HEK293 (cell line): ENCODE results near the gene SLC25A1.

Experiments used
- CTCF ChIA-PET: fragments of 350-600 bp; formaldehyde crosslinking; extraction: SDS; loops from one replicate; lab custom pipeline; 2021; ENCODE audit warnings: antibody characterized with exemption; lab: Yijun Ruan, JAX
- POLR2A ChIA-PET: fragments of 300-600 bp; formaldehyde crosslinking; extraction: SDS; loops from one replicate; lab custom pipeline; 2020; ENCODE audit warnings: antibody characterized with exemption, inconsistent platforms; lab: Yijun Ruan, JAX
- H3K27ac ChIP-seq: fragments of 200-500 bp; sonication (Bioruptor generic); 2 replicates; pipeline ENCODE4 v1.5.1; 2014; ENCODE audit warnings: low read depth, low read length, control low read depth, inconsistent platforms; ENCODE audit errors: extremely low read depth
- H3K36me3 ChIP-seq, 2 experiments: fragments of 200-500 bp in 1 of 2; sonication (Bioruptor generic) in 1 of 2; 1 replicate in 1 of 2; 2 replicates in 1 of 2; pipeline ENCODE4 v1.5.1; 2014 to 2017; ENCODE audit warnings: inconsistent platforms in 2 of 2, low read length in 2 of 2; ENCODE audit not compliant: control insufficient read depth in 2 of 2, insufficient read depth in 1 of 2
- H3K4me1 ChIP-seq: fragments of 200-500 bp; sonication (Bioruptor generic); 2 replicates; pipeline ENCODE4 v1.5.1; 2014; ENCODE audit warnings: mild to moderate bottlenecking, low read length, inconsistent platforms; ENCODE audit not compliant: control insufficient read depth, insufficient read depth
- H3K4me3 ChIP-seq: 2 replicates; pipeline ENCODE4 v1.5.1; 2011; ENCODE audit warnings: low read depth, mild to moderate bottlenecking, control low read depth, low read length, moderate library complexity
- H3K9me3 ChIP-seq: fragments of 200-500 bp; sonication (Bioruptor generic); 2 replicates; pipeline ENCODE4 v1.5.1; 2014; ENCODE audit warnings: low read depth, low read length, inconsistent platforms; ENCODE audit not compliant: control insufficient read depth, insufficient read depth
- ATF2 ChIP-seq: fragments of 450-650 bp; formaldehyde crosslinking; IDR thresholded peaks from 2 replicates; pipeline ENCODE4 v1.5.1; 2016; ENCODE audit warnings: missing biosample characterization, missing genetic modification characterization, low read depth
- ELK4 ChIP-seq: IDR thresholded peaks from 2 replicates; pipeline ENCODE4 v1.6.1; 2011; ENCODE audit warnings: mild to moderate bottlenecking, low read depth, low read length, borderline replicate concordance
- GLIS1 ChIP-seq: fragments of 450-650 bp; formaldehyde crosslinking; IDR thresholded peaks from 2 replicates; pipeline ENCODE4 v1.5.1; 2016; ENCODE audit warnings: missing biosample characterization, missing genetic modification characterization
- GLIS2 ChIP-seq: fragments of 450-650 bp; formaldehyde crosslinking; IDR thresholded peaks from 2 replicates; pipeline ENCODE4 v1.5.1; 2016; ENCODE audit warnings: missing biosample characterization, missing genetic modification characterization
- IKZF3 ChIP-seq: fragments of 450-650 bp; IDR thresholded peaks from 2 replicates; pipeline ENCODE4 v1.5.0; 2018; ENCODE audit warnings: missing biosample characterization, mild to moderate bottlenecking, missing genetic modification characterization, moderate library complexity
- KLF9 ChIP-seq: fragments of 450-650 bp; formaldehyde crosslinking; IDR thresholded peaks from 2 replicates; pipeline ENCODE4 v1.5.1; 2016; ENCODE audit warnings: missing biosample characterization, missing genetic modification characterization, low read depth
- MYNN ChIP-seq: fragments of 450-650 bp; formaldehyde crosslinking; IDR thresholded peaks from 2 replicates; pipeline ENCODE4 v1.5.1; 2016; ENCODE audit warnings: missing biosample characterization, missing genetic modification characterization, borderline replicate concordance
- MZF1 ChIP-seq: fragments of 450-650 bp; formaldehyde crosslinking; IDR thresholded peaks from 2 replicates; pipeline ENCODE4 v1.5.1; 2017; ENCODE audit warnings: missing biosample characterization, missing genetic modification characterization, borderline replicate concordance
- PATZ1 ChIP-seq: fragments of 450-650 bp; formaldehyde crosslinking; IDR thresholded peaks from 2 replicates; pipeline ENCODE4 v1.5.1; 2016; ENCODE audit warnings: missing biosample characterization, missing genetic modification characterization
- SP2 ChIP-seq: fragments of 450-650 bp; formaldehyde crosslinking; IDR thresholded peaks from 2 replicates; pipeline ENCODE4 v1.5.1; 2016; ENCODE audit warnings: missing biosample characterization, missing genetic modification characterization
- SP3 ChIP-seq: fragments of 450-650 bp; formaldehyde crosslinking; IDR thresholded peaks from 2 replicates; pipeline ENCODE4 v1.5.1; 2016; ENCODE audit warnings: missing biosample characterization, missing genetic modification characterization
- ZBTB17 ChIP-seq: fragments of 450-650 bp; formaldehyde crosslinking; IDR thresholded peaks from 2 replicates; pipeline ENCODE4 v1.5.1; 2016; ENCODE audit warnings: missing biosample characterization, missing genetic modification characterization
- ZBTB48 ChIP-seq: fragments of 450-650 bp; formaldehyde crosslinking; IDR thresholded peaks from 2 replicates; pipeline ENCODE4 v1.5.1; 2016; ENCODE audit warnings: missing biosample characterization, missing genetic modification characterization
- ZFHX2 ChIP-seq: fragments of 450-650 bp; formaldehyde crosslinking; conservative IDR thresholded peaks from 2 replicates; pipeline ENCODE4 v1.5.1; 2016; ENCODE audit warnings: missing biosample characterization, missing genetic modification characterization
- ZFP69B ChIP-seq: fragments of 450-650 bp; formaldehyde crosslinking; IDR thresholded peaks from 2 replicates; pipeline ENCODE4 v1.5.1; 2016; ENCODE audit warnings: missing biosample characterization, missing genetic modification characterization
- ZNF174 ChIP-seq: fragments of 450-650 bp; formaldehyde crosslinking; IDR thresholded peaks from 2 replicates; pipeline ENCODE4 v1.5.0; 2017; ENCODE audit warnings: missing biosample characterization, mild to moderate bottlenecking, missing genetic modification characterization
- ZNF23 ChIP-seq: fragments of 450-650 bp; formaldehyde crosslinking; IDR thresholded peaks from 2 replicates; pipeline ENCODE4 v1.5.1; 2016; ENCODE audit warnings: missing biosample characterization, missing genetic modification characterization, borderline replicate concordance
- ZNF324 ChIP-seq: fragments of 450-650 bp; formaldehyde crosslinking; IDR thresholded peaks from 2 replicates; pipeline ENCODE4 v1.5.1; 2016; ENCODE audit warnings: missing biosample characterization, missing genetic modification characterization
- ZNF335 ChIP-seq: fragments of 450-650 bp; formaldehyde crosslinking; conservative IDR thresholded peaks from 2 replicates; pipeline ENCODE4 v1.5.1; 2016; ENCODE audit warnings: missing biosample characterization, missing genetic modification characterization
- ZNF341 ChIP-seq: fragments of 450-650 bp; formaldehyde crosslinking; IDR thresholded peaks from 2 replicates; pipeline ENCODE4; 2016; ENCODE audit warnings: low read depth, missing biosample characterization, missing genetic modification characterization
- ZNF398 ChIP-seq: fragments of 450-650 bp; formaldehyde crosslinking; IDR thresholded peaks from 2 replicates; pipeline ENCODE4 v1.5.1; 2017; ENCODE audit warnings: missing biosample characterization, missing genetic modification characterization
- ZNF501 ChIP-seq: fragments of 450-650 bp; formaldehyde crosslinking; IDR thresholded peaks from 2 replicates; pipeline ENCODE4 v1.5.1; 2016; ENCODE audit warnings: missing biosample characterization, missing genetic modification characterization
- ZNF555 ChIP-seq: fragments of 450-650 bp; formaldehyde crosslinking; conservative IDR thresholded peaks from 2 replicates; pipeline ENCODE4 v1.5.1; 2017; ENCODE audit warnings: missing biosample characterization, mild to moderate bottlenecking, missing genetic modification characterization, inconsistent platforms
- ZNF623 ChIP-seq: fragments of 450-650 bp; formaldehyde crosslinking; IDR thresholded peaks from 2 replicates; pipeline ENCODE4 v1.5.1; 2016; ENCODE audit warnings: missing biosample characterization, missing genetic modification characterization
- ZNF785 ChIP-seq: fragments of 450-650 bp; formaldehyde crosslinking; IDR thresholded peaks from 2 replicates; pipeline ENCODE4 v1.5.1; 2016; ENCODE audit warnings: missing biosample characterization, missing genetic modification characterization
- ZNF791 ChIP-seq: fragments of 450-650 bp; formaldehyde crosslinking; IDR thresholded peaks from 2 replicates; pipeline ENCODE4 v1.5.1; 2016; ENCODE audit warnings: missing biosample characterization, missing genetic modification characterization
- ZSCAN30 ChIP-seq: fragments of 450-650 bp; IDR thresholded peaks from 2 replicates; pipeline ENCODE4 v1.5.1; 2018; ENCODE audit warnings: missing biosample characterization, mild to moderate bottlenecking, missing genetic modification characterization, moderate library complexity
- ZSCAN4 ChIP-seq: fragments of 450-650 bp; formaldehyde crosslinking; IDR thresholded peaks from 2 replicates; pipeline ENCODE4 v1.5.1; 2017; ENCODE audit warnings: missing biosample characterization, missing genetic modification characterization

Gene SLC25A1

GRCh38 chr22:19179497-19180048 lies 1.0 kb upstream of the SLC25A1 start (continued):
- no peak for TF ChIP-seq ZSCAN4 (tag by site-specific recombination)
- TF ChIP-seq MZF1 (tag by site-specific recombination) = no peak
- no peak for TF ChIP-seq ZNF174 (tag by site-specific recombination)
- peak; percentile 99 for TF ChIP-seq ZNF335 (tag by site-specific recombination)
- TF ChIP-seq ZBTB17 (tag by site-specific recombination) = peak; percentile 5; the same call in 1 of the 2 replicates
- TF ChIP-seq GLIS1 (tag by site-specific recombination) = 0 out of 2 replicates have a peak, but pooled peaks have one; percentile 6
- no peak for TF ChIP-seq ZNF324
- peak; percentile 24; the same call in 1 of the 2 replicates for TF ChIP-seq ZSCAN30 (tag by site-specific recombination)
- TF ChIP-seq ZFHX2 (tag by site-specific recombination) = peak; percentile 55; the same call in 1 of the 2 replicates
- TF ChIP-seq ZBTB48 (tag by site-specific recombination) = no peak
- TF ChIP-seq MYNN = no peak
- TF ChIP-seq ATF2 (tag by site-specific recombination) = no peak
- no peak for TF ChIP-seq ZNF555
- TF ChIP-seq ZNF623 = no peak
- TF ChIP-seq ZFP69B = peak; percentile 98
- TF ChIP-seq ZNF23 (tag by site-specific recombination) = no peak

GRCh38 chr22:19178065-19178656 lies 375 bp downstream of the SLC25A1 start:
- Histone ChIP-seq H3K4me3 (peak overlapping the region; percentile 82), H3K36me3 (peaks cover 0 to 46% of the 10 kb centered on the region in 2 experiments; a peak in 1 of 3 replicates), H3K4me1 (no peaks in the 10 kb centered on the region; the same call in 1 of the 2 replicates), H3K9me3 (no peaks in the 10 kb centered on the region), H3K27ac (peak overlapping the region; percentile 84)
- CTCF ChIA-PET = interaction anchor here (0.7 to 3.0 kb wide), 22 partner anchors 8 to 452 kb away, joined by 3 to 18 read pairs (median 4); partner anchors contain the start of gene ESS2
- POLR2A ChIA-PET = interaction anchor here (0.5 to 3.2 kb wide), 18 partner anchors 9 to 452 kb away, joined by 3 to 26 read pairs (median 5); partner anchors contain the start of genes CDC45, CLTCL1, DGCR2 and ESS2
- TF ChIP-seq ZNF398 (tag by site-specific recombination) (peak; percentile 60), ELK4 (no peak; the same call in 1 of the 2 replicates), GLIS2 (peak; percentile 93), ZNF785 (tag by site-specific recombination) (no peak), ZNF341 (peak; percentile 70), ZSCAN4 (tag by site-specific recombination) (no peak), IKZF3 (tag by site-specific recombination) (0 out of 2 replicates have a peak, but pooled peaks have one; percentile 48), SP3 (tag by site-specific recombination) (peak; percentile 19), ZNF501 (no peak), PATZ1 (tag by site-specific recombination) (peak; percentile 65; the same call in 1 of the 2 replicates), GLIS1 (tag by site-specific recombination) (peak; percentile 87), ZNF791 (tag by site-specific recombination) (no peak), KLF9 (tag by site-specific recombination) (peak; percentile 75; the same call in 1 of the 2 replicates), SP2 (peak; percentile 28)
